ENCODE results near the gene MEF2C. TPM values are rescaled to one million over a fixed set of nuclear protein-coding genes. Genes with fewer than 3 reads are reported as not detected.

MEF2C gene
- total RNA-seq, 1 experiment from 2014 or later: 3.4 TPM

DNA sequence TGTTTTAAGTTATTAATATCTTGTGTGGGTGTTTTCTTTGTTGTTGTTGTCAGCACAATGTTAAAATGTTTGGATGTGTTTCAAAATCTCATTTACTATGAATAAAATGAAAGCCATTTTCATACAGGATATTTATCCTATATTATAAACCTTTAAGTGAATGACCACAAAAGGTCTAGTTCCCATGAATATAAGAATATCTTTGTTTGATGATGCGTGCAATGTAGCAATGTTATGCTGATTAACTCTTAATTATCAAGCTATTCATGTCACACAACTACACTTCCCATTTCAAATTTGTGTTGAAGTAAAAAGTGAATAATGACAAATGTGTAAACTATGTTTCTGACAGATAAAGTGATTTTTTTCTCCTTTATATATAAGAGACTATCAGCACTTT is 59.8 kb downstream of the MEF2C start:
- H3K36me3 ChIP-seq (replicated peaks; ENCODE audit: control insufficient read depth, insufficient read depth, low read length): no peaks in the 10 kb centered on the region
- DNase-seq: no peak
- H3K4me3 ChIP-seq (ENCODE audit: insufficient read depth, low read depth, low read length): no peak overlapping the region
- no peaks in the 10 kb centered on the region for H3K27me3 ChIP-seq (ENCODE audit: control insufficient read depth, insufficient read depth, low read length)

DNA sequence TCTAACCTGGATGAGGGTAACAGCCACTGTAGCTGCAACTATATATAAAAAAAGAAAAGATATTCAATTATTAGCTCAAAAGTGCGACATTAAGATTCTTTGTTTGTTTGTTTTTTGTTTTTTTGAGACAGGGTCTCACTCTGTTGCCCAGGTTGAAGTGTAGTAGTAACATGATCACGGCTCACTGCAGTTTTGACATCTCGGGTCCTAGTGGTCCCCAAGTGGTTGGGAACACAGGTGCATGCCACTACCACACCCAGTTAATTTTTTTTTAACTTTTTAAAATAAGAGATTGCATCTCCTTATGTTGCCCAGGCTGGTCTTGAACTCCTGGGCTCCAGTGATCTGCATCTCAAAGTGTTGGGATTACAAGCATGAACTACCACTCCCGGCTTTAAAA is 61.8 kb downstream of the MEF2C start:
- no peak for DNase-seq
- Histone ChIP-seq H3K4me3 (ENCODE audit: insufficient read depth, low read depth, low read length) (no peak overlapping the region), H3K27me3 (ENCODE audit: control insufficient read depth, insufficient read depth, low read length) (no peaks in the 10 kb centered on the region), H3K36me3 (replicated peaks; ENCODE audit: control insufficient read depth, insufficient read depth, low read length) (no peaks in the 10 kb centered on the region)

DNA sequence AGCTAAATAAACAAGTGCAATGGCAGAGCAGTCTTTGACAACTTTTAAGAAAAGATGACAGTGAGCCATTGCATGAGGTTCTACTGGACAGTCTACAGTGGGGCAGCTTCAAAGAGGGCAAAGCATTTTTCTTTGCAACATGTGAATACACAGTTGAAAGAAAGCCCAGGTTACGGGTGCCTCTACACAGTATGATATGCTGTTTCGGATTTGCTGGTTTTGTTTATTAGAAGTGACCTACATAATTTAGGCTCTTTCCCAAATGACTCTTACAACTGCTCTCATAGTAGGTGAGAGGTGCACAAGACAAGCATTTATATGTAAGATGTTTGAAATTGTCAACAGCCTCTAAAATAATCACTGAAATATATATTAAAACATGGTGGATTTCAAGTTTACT is 62.4 kb downstream of the MEF2C start:
- DNase-seq: no peak
- Histone ChIP-seq H3K4me3 (ENCODE audit: insufficient read depth, low read depth, low read length) (no peak overlapping the region), H3K27me3 (ENCODE audit: control insufficient read depth, insufficient read depth, low read length) (no peaks in the 10 kb centered on the region), H3K36me3 (replicated peaks; ENCODE audit: control insufficient read depth, insufficient read depth, low read length) (no peaks in the 10 kb centered on the region)

DNA sequence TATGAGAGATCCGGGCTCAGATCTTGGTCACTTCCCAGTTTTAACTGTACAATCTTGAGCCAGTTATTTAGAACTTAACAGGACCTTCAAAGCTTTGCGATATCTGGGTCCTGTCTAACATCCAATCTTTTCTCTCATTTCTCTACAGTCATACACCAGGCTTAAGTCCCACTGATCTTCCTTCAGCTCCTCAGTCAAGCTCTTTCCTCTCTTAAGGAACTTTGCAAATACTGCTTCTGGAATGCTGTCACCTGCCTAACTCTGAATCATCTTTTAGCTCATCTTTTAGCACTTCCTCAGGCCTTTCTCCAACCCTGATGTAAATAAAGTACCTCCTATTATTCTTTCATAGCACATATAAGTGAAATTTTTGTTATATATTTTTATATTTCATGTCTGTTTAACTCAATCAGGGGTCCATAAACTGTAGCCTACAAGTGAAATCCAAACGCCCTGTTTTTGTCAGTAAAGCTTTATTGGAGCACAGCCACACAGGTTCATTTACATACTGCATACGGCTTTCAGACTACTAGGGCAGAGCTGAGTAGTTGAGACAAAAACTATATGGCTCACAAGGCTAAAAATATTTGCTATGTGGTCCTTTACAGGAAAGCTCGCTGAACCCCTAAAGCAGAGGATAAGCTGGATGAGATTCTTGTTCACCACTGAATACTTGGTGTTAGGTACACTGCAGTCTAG is 63.5 kb downstream of the MEF2C start:
- H3K4me3 ChIP-seq (ENCODE audit: insufficient read depth, low read depth, low read length): no peak overlapping the region
- no peaks in the 10 kb centered on the region for H3K36me3 ChIP-seq (replicated peaks; ENCODE audit: control insufficient read depth, insufficient read depth, low read length)
- no peak for DNase-seq
- no peaks in the 10 kb centered on the region for H3K27me3 ChIP-seq (ENCODE audit: control insufficient read depth, insufficient read depth, low read length)

DNA sequence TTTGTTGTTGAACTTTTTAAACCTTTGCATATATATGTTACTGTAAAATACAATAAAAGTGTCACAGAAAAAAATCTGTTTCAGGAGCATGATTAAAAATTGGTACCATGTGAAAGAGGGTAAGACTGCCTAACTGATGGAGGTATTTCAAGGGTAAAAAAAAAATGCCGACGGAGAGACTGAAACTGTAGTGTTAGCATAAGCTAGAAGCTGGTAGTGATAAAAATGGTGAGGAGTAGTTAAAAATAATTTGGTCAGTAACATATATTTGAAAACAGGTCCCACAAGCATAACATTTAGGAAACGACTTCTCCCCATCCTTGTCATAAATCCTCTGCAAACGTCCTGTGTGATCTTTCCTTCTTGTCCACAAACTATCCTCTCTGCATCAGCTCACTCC is 64.7 kb downstream of the MEF2C start:
- Histone ChIP-seq H3K27me3 (ENCODE audit: control insufficient read depth, insufficient read depth, low read length) (no peaks in the 10 kb centered on the region), H3K4me3 (ENCODE audit: insufficient read depth, low read depth, low read length) (no peak overlapping the region), H3K36me3 (replicated peaks; ENCODE audit: control insufficient read depth, insufficient read depth, low read length) (no peaks in the 10 kb centered on the region)
- no peak for DNase-seq

DNA sequence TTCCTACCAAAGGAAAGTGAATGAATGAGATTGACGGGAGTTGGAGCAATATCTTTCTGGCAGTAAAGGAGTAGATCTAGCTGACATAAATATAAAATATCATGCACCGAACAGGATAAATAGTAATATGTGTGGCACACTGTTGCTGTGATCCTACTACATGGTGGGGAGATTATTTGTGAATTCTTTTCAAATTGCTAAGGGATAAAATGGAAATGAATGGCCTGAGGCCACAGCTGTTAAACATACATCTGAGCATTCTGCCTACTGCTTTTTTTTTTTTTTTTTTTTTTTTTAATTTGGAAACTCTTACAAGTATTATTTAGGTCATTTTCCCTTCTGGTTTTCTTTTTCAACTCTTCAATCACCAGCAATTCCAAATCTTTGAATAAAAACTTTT is 66.8 kb downstream of the MEF2C start:
- Histone ChIP-seq H3K4me3 (ENCODE audit: insufficient read depth, low read depth, low read length) (no peak overlapping the region), H3K27me3 (ENCODE audit: control insufficient read depth, insufficient read depth, low read length) (no peaks in the 10 kb centered on the region), H3K36me3 (replicated peaks; ENCODE audit: control insufficient read depth, insufficient read depth, low read length) (no peaks in the 10 kb centered on the region)
- DNase-seq: no peak

DNA sequence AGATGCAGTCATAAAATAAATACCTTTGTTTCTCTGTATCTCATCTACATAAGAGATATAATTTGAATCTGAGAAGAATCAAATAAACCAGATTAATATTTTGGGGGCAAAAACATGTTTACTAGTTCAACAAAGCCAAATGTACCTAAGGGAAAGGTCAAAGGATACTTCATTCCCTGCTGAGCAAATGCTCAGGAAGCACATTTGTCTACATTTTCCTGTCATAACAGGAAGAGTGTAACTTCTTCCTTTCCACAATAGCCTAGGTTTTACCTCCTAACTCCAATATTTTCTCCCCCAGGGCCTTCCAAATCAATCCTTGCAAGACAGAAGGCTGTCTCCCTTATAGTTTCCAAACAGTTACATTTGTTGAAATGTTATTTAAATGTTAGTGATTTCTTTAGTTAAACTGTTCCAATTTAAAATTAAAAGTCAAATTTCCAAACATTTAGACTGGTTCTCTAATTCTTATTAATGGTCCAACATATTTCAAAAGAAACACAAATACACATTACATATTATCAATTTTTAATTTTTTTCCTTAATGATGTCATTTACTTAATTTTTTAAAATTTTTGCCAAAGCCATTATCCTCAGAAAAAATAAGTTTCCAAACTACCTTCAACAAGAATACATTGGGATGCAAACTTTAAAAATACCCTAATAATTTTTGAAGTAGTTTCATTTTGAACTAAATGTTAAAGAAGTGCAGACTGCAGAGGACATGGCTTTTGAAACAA is 67.8 kb downstream of the MEF2C start:
- no peak for DNase-seq
- Histone ChIP-seq H3K36me3 (replicated peaks; ENCODE audit: control insufficient read depth, insufficient read depth, low read length) (no peaks in the 10 kb centered on the region), H3K27me3 (ENCODE audit: control insufficient read depth, insufficient read depth, low read length) (no peaks in the 10 kb centered on the region), H3K4me3 (ENCODE audit: insufficient read depth, low read depth, low read length) (no peak overlapping the region)

DNA sequence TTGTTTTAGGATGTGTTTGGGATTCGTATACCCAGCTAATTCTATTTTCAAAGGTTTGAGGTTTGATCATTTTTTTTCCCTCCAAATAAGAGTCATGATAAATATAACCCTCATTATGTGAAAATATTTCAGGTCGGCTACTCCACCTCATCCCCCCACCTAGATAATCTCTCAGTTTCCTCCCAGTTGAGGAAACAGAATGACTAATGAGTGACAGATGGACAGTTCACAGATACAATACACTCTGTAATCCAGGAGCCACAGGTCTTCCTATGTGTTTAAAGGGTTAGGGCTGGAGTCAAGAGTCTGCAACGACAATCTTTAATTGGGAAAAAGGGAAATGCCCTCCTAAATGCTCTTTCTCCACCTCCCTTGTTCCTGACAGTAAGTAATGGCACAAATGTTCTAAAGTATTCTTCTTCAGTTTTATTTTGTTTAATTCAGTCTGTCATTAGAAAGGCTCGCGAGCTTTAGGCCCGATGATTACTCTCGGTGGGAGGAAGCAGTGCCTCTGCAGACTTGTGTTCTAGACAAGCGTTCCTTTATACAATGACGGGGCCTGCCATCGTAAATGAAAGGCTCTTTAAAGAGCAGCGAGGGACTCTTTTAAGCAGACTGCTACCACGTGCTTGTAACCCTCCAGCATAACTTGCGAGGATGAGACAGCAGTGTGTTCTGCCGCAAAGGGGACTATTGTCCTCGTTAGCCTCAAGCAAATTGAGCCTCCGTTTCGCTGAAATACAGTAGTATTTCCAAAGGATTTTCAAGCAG is 69.0 kb downstream of the MEF2C start:
- Histone ChIP-seq H3K36me3 (replicated peaks; ENCODE audit: control insufficient read depth, insufficient read depth, low read length) (no peaks in the 10 kb centered on the region), H3K4me3 (ENCODE audit: insufficient read depth, low read depth, low read length) (no peak overlapping the region), H3K27me3 (ENCODE audit: control insufficient read depth, insufficient read depth, low read length) (no peaks in the 10 kb centered on the region)
- DNase-seq: no peak

DNA sequence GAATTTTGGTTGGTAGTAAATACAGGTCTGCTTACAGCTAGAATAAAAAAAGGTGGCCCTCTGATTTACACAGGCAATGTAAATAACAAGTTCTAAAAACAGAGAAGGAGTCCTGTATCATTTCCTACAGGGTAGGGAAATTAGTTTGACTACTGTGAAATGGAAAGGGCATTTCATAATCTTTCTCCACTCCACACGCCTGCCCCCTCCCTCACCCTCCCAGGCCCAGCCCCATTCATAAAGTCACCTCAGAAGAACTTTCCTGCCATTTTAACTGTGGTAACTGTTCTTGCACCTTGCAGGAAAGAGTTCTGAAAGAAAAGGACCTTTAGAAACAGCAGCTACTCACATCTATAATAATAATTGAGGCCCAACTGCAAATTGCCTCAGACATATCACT is 69.7 kb downstream of the MEF2C start:
- no peaks in the 10 kb centered on the region for H3K27me3 ChIP-seq (ENCODE audit: control insufficient read depth, insufficient read depth, low read length)
- H3K36me3 ChIP-seq (replicated peaks; ENCODE audit: control insufficient read depth, insufficient read depth, low read length): no peaks in the 10 kb centered on the region
- no peak for DNase-seq
- H3K4me3 ChIP-seq (ENCODE audit: insufficient read depth, low read depth, low read length): no peak overlapping the region

DNA sequence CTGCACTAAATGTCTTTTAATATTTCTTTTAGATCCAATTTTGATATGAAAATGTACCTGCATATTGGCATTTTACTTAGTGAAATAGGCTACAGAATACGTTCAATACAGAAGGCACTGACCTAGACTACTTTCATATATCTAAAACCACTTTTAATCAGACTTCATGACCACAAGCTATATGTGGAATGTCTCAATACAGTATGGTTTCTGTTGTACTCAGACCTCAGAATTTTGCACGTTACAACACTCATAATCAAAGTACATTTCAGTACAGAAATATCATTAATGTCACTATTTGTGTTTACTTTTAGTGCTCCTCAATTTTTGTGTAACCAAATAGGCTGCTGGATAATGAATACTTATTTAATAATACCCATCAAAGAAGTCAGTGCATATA is 74.8 kb downstream of the MEF2C start:
- DNase-seq: no peak
- no peaks in the 10 kb centered on the region for H3K36me3 ChIP-seq (replicated peaks; ENCODE audit: control insufficient read depth, insufficient read depth, low read length)
- no peaks in the 10 kb centered on the region for H3K27me3 ChIP-seq (ENCODE audit: control insufficient read depth, insufficient read depth, low read length)
- no peak overlapping the region for H3K4me3 ChIP-seq (ENCODE audit: insufficient read depth, low read depth, low read length)

DNA sequence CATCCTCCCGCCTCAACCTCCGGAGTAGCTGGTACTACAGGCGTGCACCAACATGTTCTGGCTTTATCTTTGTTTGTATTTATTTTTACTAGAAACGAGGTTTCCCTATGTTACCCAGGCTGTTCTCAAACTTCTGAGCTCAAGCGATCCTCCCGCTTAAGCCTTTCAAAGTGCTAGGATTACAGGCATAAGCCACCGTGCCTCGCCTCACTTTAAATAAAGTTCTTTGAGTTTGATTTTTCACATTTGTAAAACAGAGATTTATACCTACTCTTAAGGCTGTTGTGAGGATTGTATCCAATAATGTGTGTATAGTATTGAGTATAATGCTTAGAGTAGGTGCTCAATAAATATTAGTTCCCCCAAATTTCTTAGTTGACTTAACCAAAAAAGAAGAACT is 75.7 kb downstream of the MEF2C start:
- no peak overlapping the region for H3K4me3 ChIP-seq (ENCODE audit: insufficient read depth, low read depth, low read length)
- H3K27me3 ChIP-seq (ENCODE audit: control insufficient read depth, insufficient read depth, low read length): no peaks in the 10 kb centered on the region
- no peaks in the 10 kb centered on the region for H3K36me3 ChIP-seq (replicated peaks; ENCODE audit: control insufficient read depth, insufficient read depth, low read length)
- DNase-seq: no peak

DNA sequence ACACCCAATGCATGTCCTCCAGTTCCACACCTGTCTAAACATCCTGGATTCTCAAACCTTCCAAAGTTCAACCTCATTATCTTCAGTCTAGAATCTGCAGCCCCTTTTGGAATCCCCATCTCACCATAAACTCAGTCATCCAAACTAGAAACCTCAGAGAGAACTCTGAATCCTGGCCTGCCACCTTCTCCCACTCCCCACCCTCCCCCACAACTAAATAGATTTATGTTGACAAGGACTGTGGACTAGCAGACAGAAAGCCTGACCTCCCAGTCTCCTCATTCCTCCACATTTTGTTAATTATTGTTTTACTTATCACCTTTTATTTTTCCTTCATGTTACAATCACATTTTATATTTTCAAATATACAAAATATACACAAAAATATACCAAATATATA is 76.6 kb downstream of the MEF2C start:
- no peak for DNase-seq
- H3K4me3 ChIP-seq (ENCODE audit: insufficient read depth, low read depth, low read length): no peak overlapping the region
- no peaks in the 10 kb centered on the region for H3K27me3 ChIP-seq (ENCODE audit: control insufficient read depth, insufficient read depth, low read length)
- H3K36me3 ChIP-seq (replicated peaks; ENCODE audit: control insufficient read depth, insufficient read depth, low read length): no peaks in the 10 kb centered on the region

DNA sequence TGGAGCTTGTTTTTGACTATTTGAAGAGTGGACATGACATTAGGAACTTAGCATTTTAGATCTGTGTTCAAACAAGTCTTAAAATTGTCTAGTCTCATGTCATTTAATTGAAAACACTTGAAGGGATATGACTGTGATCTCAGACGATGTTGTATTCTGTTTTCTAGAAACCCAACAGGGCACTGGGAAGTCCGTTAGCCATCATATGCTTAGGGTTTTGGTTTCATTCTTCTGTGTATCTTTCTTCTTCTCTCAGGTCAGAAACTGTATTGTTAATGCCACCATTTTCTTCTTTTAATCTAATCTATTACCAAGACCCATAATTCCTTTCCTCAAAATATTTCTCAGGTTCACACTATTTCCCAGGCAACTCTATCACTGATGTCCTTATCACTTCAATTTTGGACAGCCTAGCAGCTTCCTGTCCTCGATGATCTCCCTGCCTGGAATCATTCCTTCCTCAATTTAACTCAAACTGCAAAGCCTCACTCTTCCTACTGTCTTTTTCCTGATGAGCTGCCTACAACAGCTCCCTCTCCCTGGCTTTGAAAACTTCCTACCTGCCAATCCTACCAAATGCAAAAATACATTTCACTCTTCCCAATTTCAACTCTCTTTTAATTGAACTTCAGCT is 77.7 kb downstream of the MEF2C start:
- Histone ChIP-seq H3K4me3 (ENCODE audit: insufficient read depth, low read depth, low read length) (no peak overlapping the region), H3K36me3 (replicated peaks; ENCODE audit: control insufficient read depth, insufficient read depth, low read length) (no peaks in the 10 kb centered on the region), H3K27me3 (ENCODE audit: control insufficient read depth, insufficient read depth, low read length) (no peaks in the 10 kb centered on the region)
- DNase-seq: no peak

DNA sequence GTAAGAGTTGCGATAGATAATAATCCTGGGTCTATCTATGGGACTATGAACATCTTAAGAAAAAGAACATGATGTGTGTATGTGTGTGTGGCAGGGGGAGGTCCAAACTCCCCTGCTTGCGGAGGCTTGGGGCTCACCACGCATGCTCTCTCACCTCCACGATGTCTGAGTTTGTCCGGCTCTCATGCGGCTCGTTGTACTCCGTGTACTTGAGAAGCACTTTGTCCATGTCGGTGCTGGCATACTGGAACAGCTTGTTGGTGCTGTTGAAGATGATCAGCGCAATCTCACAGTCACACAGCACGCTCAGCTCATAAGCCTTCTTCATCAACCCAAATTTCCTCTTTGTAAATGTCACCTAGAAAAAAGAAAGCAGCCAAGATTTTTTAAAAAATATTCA is 78.5 kb downstream of the MEF2C start:
- DNase-seq: no peak
- no peaks in the 10 kb centered on the region for H3K27me3 ChIP-seq (ENCODE audit: control insufficient read depth, insufficient read depth, low read length)
- H3K4me3 ChIP-seq (ENCODE audit: insufficient read depth, low read depth, low read length): no peak overlapping the region

DNA sequence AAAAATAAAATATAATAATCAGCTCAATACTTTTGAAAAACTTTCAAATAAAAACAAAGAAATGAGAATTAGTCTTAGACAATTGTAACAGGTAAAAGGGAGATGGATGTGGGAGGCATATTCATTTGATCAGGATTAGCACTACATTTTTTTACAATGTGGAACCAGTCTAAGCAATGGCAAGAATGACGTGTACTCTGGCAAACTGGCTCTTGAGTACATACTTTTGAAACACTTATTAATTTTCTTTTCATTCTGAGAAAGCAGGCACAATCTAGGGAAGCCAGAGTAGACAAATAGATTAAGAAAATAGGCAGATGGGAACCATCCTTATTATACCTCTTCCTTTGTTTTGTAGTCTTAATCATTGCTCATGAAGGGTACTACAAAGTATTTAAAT is 79.7 kb downstream of the MEF2C start:
- no peak for DNase-seq
- Histone ChIP-seq H3K4me3 (ENCODE audit: insufficient read depth, low read depth, low read length) (no peak overlapping the region), H3K36me3 (replicated peaks; ENCODE audit: control insufficient read depth, insufficient read depth, low read length) (no peaks in the 10 kb centered on the region), H3K27me3 (ENCODE audit: control insufficient read depth, insufficient read depth, low read length) (no peaks in the 10 kb centered on the region)

More for the DNA sequence above, 78.5 kb downstream of the MEF2C start:
- no peaks in the 10 kb centered on the region for H3K36me3 ChIP-seq (replicated peaks; ENCODE audit: control insufficient read depth, insufficient read depth, low read length)

Data from H7 (cell line).